HG03460 (cell line): ENCODE data around the gene CAMKK2.
"Not testable (repeated sequence)": the region's sequence is repeated elsewhere in the genome, so short reads cannot be mapped to it uniquely, and the experiment has no call there.

Experiments
- ATAC-seq: cut with Tn5 transposase; IDR thresholded peaks from one replicate; pipeline ENCODE4 v1.9.1; 2021; ENCODE audit not compliant: unreplicated experiment

Gene CAMKK2

DNA sequence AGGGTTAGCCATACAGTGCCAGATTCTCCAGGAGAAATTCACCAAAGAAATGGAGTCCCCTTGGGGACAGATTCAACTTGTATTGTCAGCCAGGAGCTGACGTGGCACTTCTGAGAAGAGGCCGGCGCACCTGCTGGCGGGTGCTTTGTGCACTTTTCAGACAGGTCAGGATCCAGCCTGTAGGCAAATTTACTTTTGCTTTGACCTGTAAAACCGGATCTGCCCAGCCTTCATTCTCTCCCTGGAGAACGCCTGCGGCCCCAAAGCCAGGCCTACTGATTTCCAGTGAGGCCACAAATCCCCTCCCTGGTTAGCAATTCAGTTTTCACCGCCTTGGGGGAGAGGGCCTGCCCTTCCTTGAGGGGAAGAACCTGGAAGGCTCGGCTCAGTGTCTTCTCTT is 69.2 kb downstream of the CAMKK2 start:
- ATAC-seq: peak; percentile 49

DNA sequence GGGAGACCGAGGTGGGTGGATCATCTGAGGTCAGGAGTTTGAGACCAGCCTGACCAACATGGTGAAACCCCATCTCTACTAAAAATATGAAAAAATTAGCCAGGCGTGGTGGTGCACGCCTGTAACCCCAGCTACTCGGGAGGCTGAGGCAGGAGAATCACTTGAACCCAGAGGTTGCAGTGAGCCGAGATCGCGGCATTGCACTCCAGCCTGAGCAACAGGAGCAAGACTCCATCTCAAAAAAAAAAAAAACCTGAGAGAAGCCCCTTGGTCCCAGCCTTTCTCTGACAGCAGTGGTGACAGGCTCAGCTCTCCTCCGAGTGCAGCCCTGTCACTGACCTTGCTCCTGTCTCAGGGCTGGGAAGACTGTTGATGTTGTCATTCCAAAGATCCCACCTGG is 69.6 kb downstream of the CAMKK2 start:
- not testable (repeated sequence) for ATAC-seq

DNA sequence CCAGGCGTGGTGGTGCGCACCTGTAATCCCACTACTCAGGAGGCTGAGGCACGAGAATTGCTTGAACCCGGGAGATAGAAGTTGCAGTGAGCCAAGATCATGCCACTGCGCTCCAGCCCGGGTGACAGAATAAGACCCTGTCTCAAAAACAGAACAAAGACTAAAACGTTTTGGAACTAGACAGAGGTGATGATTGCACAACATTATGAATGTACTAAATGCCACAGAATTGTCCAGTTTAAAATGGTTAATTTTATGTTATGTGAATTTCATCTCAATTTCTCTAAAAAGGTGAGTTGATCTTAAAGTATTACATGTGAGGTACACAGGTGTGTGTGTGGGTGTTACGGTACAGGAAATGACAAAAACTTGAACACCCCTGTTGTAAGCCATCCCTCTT is 70.1 kb downstream of the CAMKK2 start:
- no peak for ATAC-seq

DNA sequence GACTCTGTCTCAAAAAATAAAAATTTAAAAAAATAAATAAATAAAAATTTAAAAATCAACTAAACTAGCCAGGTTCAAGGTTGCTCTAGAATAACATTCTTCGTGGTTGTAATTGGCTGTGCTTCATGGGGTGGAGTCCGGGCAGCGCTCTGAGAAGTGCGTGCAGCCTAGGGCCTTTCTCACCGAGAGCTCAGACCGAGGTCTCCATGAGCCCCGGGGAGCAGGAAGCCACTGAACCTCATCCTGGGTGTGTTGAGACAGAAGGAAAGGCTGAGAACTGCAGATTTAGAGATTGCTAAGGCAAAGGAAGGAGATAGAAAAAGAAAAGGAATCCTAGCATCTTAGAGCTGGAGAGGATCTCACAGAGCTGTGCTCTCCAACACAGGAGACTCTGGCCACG is 71.9 kb downstream of the CAMKK2 start:
- no peak for ATAC-seq

DNA sequence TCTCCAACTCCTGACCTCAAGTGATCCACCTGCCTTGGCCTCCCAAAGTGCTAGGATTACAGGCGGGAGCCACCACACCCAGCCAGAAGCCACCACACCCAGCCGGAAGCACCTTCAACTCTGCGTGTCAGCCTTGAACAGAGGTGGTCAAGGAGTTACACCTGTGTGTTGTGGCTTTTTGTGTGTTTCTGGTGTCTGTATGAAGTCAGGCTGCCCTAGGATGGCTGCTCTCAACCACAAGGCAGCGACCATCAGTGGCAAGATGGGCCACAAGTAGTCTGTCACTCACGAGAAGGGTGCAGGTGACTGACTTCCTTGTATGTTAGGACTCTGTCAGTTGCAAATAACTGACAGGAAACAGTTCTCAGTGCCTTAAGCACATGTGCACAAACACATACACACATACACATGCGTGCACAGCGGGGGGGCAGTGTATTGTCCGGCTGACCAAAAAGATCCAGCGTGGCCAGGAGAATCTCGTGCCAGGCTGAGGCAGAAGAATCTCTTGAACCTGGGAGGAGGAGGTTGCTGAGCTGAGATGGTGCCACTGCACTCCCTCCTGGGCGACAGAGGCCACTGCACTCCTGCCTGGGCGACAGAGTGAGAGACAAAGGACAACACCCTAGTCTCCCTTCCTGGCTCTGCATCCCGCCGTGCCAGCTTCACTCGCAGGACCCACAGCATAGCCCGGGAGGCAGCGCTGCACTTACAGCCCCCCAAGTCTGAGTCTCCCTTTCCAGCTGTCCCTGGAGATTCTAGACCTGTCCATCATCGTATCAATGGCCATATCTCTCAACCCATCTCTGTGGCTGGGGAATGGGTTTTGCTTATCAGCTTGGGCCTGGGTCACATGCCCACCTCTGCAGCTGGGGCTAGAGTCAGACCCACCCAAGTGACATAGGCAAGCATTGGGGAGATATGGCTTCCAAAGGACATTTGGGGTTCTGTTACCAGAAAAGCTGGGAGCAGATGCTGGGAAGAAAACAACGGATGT is 72.9 kb downstream of the CAMKK2 start:
- ATAC-seq: no peak

DNA sequence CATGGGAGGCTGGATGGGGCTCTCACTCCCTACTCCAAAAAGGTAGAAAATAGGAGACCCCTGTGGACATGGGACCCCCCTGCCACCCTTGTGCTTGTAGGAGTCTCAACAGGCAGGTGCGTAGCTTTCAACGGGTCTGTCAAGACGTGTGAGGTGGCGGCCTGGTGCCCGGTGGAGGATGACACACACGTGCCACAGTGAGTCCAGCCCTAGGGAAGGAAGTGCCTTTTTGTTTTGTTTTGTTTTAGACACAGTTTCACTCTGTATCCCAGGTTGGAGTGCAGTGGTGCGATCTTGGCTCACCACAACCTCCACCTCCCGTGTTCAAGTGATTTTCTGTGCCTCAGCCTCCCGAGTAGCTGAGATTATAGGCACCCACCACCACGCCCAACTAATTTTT is 73.7 kb downstream of the CAMKK2 start:
- no peak for ATAC-seq

DNA sequence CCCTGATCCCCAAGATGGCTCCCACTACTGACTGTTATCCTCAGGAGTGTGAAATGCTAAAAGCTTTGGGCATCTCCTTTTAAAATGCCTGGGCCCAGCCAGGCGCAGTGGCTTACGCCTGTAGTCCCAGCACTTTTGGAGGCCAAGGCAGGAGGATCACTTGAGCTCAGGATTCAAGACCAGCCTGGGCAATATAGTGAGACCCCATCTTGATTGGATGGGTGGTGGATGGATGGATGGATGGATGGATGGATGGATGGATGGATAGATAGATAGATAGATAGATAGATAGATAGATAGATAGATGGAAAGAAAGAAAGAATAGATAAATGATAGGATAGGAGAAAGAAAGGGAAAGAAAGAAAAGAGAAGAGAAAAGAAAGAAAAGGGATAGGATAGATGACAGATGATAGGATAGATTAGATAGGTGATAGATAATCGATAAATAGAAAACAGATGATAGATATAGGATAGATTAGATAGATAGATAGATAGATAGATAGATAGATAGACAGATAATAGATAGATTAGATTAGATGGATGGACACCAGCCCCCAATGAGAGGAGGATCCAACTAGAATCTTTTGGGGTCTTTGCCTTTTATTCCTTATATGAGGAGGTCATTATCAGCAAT is 77.0 kb downstream of the CAMKK2 start:
- ATAC-seq: no peak

DNA sequence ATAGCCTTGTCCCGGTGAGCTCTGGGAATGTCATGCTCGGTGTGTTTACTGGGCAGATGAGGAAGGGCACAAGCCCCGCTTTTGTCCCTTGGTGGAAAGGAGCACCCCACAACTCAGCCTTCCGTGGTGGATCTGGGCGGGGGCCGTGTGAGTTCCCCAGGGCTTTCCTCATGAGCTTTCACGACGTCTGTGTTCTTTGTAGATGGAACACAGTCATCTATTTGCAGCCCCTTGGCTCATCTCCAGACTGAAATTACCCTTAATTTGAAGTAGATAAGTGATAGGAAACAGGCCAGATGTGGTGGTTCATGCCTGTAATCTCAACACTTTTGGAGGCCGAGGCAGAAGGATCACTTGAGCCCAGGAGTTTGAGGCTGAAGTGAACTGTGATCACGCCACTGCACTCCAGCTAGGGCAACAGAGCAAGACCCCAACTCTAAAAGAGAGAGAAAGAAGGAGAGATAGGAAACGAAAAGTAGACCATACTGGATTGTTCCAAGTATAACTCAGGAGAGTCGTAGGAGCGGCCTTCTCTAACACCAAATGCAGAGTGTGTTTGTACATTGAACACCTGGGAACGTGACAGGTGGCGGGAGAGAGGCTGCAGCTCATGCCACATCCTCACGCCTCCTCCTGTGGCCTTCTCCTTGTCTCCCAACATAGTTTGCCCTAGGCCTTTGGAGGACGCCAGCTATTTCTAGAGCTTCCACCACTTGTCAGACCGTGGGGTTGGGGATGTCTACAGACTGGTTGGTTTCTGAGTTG is 77.7 kb downstream of the CAMKK2 start:
- ATAC-seq: no peak

DNA sequence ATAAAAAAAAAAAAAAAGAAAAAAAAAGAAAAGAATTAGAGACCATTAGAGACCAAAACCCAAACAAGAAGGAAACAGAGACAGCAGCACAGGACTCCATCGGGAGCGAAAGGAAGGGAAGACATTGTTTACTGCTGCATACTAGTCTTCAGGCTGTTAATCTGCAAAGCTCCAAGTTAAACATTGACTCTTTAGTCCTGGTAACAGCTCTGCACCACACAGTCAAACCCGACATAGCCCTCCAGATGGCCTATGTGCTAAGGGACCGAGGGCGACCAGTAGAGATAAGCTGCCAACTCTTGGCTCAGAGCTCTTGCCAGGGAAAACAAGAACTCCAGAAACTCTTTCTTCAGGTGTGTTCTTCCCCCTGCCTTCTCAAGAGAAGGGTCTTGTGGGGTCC is 78.7 kb downstream of the CAMKK2 start:
- ATAC-seq: no peak

DNA sequence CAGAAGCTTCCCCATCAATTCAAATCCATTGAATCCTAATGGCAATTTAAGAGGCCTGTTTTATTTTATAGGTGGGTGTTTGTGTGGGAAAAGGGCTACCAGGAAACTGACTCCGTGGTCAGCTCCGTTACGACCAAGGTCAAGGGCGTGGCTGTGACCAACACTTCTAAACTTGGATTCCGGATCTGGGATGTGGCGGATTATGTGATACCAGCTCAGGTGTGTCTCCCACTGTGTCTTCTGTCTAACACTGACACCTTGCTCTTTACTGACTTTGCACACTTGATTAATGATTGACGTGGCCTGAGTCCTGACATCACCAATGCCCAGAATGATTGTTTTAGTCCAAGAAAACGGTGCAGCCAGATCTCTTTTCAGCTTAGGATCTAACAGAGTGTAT is 79.4 kb downstream of the CAMKK2 start:
- no peak for ATAC-seq

DNA sequence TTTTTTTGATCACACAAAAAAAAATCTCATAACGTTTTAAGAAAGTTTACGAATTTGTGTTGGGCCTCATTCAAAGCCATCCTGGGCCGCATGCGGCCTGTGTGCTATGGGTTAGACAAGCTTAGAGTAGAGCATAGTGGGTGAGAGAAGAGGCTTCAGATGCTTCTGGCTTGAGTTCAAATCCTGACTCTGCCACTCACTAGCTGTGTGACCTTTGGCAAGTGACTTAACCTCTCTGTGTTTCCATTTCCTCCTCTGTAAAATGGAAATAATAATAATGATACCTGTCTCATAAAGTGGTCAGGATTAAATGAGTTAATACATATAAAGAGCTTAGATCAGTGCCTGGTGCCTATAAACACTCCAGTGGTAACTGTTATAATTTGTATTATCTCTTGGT is 80.4 kb downstream of the CAMKK2 start:
- no peak for ATAC-seq

DNA sequence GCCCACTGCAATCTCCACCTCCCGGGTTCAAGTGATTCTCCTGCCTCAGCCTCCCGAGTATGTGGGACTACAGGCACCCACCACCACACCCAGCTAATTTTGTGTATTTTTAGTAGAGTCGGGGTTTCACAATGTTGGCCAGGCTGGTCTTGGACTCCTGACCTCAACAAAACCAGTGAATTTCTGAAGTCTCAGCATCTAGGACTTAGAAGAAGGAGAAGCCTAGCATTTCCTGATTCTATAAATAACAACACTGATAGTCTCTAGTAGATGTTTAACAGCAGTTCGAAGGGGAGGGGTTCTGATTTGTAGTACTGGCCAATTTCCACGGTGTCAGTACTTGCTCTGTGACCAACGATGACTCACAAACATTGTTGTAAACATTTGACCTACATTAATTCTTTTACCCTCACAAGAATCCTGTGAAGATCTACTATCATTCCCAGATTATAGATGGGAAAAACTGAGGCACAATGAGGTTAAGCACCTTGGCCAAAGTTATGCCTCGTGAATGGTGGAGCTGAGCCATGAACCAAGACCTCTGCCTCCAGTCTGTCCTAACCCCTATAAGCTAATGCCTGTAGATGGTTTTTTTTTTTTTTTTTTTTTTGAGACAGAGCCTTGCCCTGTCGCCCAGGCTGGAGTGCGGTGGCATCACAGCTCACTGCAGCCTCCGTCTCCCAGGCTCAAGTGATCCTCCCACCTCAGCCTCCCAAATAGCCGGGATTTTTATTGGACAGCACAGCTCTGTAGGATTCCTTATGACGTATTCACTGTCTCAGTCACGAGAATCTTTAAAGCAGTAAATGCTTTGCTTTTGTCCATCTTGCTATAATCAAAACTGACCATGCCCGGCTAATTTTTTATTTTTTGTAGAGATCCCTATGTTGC is 81.4 kb downstream of the CAMKK2 start:
- ATAC-seq: no peak

DNA sequence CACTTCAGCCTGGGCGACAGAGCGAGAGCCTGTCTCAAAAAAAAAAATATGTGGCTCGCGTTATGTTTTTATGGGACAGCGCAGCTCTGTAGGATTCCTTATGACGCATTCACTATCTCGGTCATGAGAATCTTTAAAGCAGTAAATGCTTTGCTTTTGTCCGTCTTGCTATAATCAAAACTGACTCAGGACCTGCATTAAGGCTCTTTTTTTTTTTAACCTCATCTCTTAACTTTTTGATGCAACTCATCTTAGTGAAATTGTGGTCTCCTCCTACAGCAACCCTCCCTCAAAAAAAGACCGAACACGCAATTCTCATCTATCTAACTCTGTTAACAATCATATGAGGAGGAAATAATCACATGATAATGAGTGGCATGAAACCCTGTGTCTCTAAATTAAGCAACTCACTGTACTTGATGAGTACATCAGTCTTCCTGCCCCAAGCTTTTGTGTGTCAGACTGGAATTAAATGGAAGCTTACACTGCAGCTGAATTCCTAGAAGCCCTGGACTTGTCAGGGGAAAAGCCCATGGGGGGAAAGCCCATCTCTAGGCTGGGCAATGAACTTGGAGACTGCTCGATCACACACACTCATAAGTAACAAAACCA is 82.2 kb downstream of the CAMKK2 start:
- ATAC-seq: no peak

DNA sequence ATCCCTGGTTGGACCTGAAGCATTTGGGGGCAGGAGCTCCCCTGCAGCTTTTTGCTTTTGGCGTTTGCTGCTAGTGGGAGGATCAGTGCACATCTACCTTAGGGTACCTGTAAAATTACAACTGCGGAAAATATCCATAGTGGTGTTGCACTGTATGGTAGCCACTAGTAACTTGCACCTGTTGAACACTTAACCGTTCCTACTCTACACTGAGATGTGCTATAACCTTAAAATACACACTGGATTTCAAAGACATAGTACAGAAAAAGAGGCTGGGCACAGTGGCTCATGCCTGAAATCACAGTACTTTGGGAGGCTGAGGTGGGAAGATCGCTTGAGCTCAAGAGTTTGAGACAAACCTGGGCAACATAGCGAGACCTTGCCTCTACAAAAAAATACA is 83.6 kb downstream of the CAMKK2 start:
- ATAC-seq: no peak

DNA sequence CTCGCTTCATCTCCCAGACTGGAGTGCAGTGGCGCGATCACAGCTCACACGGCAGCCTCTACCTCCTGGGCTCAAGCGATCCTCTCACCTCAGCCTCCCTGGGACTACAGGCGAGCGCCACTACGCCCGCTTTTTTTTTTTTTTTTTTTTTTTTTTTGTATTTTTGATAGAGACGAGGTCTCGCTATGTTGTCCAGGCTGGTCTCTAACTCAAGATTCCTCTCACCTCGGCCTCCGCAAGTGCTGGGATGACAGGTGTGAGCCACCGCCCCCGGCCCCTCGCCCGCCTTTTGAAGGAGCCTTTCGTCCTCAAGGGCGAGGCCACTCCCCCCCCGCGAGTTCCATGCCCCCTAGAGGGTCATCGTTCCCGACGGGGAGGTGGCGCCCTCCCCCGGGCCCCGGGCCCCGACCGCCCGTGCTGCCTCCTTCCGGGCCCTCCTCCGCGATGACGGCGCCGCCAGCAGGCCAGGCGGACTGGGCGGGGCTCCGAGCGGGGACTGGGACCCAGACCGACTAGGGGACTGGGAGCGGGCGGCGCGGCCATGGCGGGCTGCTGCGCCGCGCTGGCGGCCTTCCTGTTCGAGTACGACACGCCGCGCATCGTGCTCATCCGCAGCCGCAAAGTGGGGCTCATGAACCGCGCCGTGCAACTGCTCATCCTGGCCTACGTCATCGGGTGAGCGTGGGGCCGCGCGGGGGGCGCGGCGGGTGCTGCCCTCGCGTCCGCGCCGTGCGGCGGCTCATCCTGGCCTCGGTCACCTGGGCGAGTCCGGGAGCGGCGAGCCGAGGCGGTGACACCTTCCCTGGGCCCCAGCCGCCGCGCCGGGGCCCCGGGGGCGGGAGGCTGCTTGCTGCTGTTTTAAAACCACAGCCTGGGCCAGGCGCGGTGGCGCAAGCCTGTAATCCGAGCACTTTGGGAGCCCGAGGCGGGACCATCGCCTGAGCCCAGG is 86.6 kb downstream of the CAMKK2 start, which contains the start of gene P2RX4:
P2RX4 (plus strand) TSS at position 506 of the 949 bp plus-strand sequence; CDS start at position 542, 36 bp downstream.
- peak; percentile 89 for ATAC-seq

DNA sequence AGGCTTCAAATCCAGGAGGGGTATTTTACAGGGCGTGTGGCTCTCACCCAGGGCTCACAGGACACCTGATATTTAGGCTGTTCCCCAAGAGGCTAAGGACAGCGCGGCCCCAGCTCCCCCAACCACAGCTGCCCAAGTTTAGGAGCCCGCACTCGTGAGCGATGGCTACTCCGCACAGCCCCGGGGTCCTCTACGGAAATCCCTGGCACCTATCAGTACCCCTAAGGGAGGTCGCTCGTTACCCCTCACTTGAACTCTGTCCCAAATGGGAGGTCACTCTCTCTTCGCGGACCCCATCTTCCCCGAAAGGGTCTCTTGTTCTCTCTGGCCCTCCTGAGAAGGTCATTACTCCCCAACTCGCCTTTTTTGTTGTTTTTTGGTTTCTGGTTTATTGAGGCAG is 87.3 kb downstream of the CAMKK2 start:
- no peak for ATAC-seq

DNA sequence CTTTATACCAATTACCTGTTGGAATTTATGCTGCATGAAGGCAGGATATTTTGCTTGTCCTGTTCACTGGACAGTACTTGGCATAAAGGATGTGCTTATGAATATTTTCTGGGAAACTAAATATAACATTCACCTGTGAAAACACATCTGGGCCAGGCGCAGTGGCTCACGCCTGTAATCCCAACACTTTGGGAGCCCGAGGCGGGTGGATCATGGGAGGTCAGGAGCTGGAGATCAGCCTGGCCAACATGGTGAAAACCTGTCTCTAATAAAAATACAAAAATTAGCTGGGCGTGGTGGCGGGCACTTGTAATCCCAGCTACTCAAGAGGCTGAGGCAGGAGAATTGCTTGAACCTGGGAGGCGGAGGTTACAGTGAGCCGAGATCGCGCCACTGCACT is 87.9 kb downstream of the CAMKK2 start:
- not testable (repeated sequence) for ATAC-seq

DNA sequence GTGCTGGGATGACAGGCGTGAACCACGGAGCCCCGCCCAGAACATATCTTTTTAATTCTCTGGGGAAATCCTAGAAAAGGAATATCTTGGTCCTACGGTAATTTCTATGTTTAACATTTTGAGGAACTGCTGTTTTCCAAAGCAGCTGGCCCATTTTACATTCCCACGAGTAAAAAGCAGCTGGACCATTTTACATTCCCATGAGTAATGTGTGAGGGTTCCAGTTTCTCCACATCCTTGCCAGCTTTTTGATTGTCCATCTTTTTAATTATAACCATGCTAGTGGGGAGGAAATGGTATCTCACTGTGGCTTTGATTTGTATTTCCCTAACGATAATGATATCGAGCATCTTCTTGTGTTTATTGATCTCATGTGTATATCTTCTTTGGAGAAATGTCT is 91.0 kb downstream of the CAMKK2 start:
- no peak for ATAC-seq

DNA sequence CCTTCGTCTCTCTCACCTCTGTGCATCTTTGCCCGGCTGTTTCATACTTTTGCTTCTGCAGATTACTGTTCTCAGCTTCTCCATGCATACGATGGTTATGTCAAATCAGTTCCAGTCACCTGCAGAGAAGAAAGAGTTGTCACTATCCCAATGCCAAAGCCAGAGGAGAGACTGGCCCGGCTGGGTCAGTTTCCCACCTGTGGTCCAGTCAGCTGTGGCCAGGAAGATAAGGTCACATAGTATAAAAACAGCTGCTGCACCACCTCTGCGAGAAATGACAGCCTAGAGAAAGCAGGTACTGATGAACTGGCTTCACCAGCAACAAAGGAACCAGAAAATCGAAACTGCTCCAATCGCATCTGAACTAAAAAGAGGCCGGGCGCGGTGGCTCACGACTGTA is 93.0 kb downstream of the CAMKK2 start:
- ATAC-seq: no peak
